Hepatocyte (in vitro differentiated cells): ENCODE data around the gene C20orf202.

Experiments
- CTCF ChIP-seq: fragments of 200-600 bp; sonication (generic); IDR thresholded peaks from 2 replicates; pipeline ENCODE4 v1.5.1; 2016; ENCODE audit warnings: antibody characterized with exemption, mild to moderate bottlenecking; ENCODE audit not compliant: poor library complexity
- EZH2 ChIP-seq: fragments of 200-600 bp; sonication (generic); IDR thresholded peaks from 2 replicates; pipeline ENCODE4 v1.6.1; 2016; ENCODE audit warnings: antibody characterized with exemption, mild to moderate bottlenecking, borderline replicate concordance

GRCh38 chr20:1174787-1175186 lies 28.5 kb upstream of the C20orf202 start:
- no peak for TF ChIP-seq CTCF
- TF ChIP-seq EZH2: no peak
